Fibroblast of skin of right biceps (primary cell): ENCODE results near the gene GALNT4.

Experiments
- DNase-seq: peaks from one replicate; pipeline ENCODE4 v3.0.0-alpha.2; 2013

Gene GALNT4

GRCh38 chr12:89528434-89528833, 3.8 kb upstream of the GALNT4 start:
- no peak for DNase-seq

GRCh38 chr12:89525824-89526770, 1.5 kb upstream of the GALNT4 start, which contains the start of gene POC1B:
Gene POC1B, minus strand, starts transcription at chr12:89526047. Its CDS starts 152 bp downstream, at chr12:89525895.
- peak; percentile 85 for DNase-seq

DNA sequence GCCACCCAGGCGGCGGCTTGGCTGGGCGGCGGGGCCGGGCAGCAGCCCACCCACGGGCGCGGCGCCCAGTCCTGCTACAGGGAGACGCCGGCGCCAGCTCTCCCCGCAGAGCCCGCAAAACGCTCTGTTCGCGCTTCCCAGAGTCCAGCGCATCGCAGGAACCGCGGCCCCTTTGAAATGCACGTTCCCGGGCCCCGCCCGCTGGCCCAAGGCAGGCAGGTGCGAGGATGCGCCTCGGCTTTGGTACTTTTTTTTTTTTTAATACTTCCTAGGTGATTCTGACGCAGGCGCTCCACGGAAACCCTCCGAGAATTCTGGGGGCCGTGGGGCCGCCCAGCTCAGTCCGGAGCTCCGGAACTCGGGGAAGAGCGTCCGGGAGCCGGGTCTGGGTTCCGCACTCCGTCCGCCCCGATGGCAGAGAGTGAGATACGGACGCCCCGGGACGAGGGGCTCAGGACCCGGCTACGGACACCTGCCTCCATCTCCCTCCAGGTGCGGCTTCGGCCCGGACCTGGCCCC, 768 bp upstream of the GALNT4 start:
- DNase-seq = no peak

DNA sequence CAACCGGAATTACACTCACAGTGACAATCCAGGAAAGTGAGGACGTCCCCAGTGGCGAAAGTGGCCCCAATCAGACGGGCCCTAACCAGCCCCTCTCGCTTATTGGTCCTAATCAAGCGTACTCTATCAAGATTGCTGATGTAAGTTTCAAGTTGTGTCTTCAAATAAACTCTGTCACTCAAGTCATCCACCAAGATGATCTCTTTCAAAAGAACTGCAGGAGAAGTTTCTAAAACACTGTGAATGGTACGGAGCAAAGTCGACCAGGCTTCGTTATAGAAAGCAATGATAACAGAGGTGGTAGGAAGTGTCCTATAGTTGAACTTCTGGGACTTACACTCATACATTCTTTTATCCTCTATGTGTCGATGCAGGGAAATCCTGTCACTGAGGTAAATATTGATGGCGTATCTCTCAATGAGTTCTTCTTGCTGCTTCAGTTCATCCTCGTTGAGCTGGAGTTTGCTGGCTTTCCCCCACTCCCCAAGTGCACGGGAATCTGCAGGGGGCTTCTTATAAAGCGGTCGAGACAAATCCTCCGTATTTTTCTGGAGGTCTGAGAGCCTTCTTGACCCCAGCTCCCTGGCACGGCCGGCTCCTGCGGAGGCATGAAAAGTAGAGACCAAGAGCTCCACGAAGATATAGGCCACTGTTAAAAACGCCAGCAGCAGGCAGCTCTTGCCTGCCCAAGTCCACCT, 604 bp downstream of the GALNT4 start:
- peak; percentile 6 for DNase-seq

DNA sequence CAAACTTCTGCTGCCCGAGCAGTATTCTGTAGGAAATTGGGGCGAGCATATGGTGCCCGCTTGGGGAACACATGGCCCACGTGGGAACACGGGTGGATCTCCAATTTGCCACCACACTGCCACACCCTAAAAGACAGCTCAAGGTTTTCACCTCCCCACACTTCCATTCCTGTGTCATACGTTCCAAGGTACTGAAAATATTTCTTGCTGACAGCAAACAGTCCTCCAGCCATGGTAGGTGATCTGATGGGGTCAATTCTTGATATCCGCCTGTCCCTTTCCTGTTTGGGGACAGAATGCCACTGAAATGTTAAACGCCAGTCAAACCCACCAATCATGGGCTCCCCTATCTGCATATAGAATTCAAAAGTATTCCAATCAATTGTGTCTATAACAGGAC, 1.2 kb downstream of the GALNT4 start:
- DNase-seq = no peak

DNA sequence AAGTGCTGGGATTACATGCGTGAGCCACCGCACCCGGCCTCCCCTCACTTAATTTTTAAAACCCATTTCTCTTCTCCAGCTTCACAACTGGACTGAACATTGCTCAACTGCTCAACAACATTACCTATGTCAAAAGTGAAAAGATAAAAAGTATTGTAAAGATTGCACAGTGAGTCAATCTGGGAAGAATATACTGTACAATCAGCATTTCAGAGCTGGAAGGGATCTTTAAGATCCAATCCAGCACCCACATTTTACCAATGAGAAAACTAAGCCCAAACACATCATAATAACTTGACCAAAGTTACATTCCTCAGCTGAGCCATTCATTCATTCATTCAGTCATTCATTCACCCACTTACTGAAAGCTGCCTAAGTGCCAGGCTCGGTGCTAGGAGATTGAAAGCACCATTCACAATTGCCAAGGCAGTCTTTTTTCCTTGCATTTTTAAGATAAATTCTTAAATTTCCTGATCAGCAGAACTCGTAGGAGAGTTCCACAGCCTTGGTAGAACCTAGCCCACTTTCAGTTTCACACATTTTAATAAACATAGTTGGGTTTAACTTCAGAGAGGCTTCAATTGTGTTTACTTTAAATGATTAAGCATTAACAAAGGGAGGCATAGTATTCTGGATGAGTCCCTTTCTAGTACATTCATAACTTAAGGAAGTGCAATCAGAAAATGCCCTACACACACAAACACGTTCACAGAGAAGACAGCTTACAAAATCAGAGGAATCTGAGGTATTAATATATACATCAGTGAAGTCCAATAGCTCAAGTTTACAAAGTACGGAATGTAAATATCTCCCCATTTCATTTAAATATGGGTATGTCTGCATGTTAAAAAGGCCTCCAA, 3.0 kb downstream of the GALNT4 start:
- no peak for DNase-seq

GRCh38 chr12:89517720-89518119, 6.9 kb downstream of the GALNT4 start:
- no peak for DNase-seq

DNA sequence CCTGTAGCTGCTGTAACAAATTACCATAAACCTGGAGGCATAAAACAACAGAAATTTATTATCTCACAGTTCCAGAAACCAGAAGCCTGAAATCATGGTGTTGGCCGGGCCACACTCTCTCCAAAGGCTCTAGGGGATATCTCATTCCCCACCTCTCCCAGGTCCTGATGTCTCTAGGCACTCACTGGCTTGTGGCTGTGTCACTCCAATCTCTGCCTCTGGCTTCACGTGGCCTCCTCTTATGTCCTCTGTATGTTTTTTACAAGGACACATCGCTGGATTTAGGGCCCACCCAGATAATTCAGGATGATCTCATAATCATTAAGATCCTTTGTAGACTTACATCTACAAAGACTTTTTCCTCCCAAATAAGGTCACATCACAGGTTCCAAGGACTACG, 8.0 kb downstream of the GALNT4 start:
- DNase-seq = no peak

GRCh38 chr12:89514751-89515150, 9.8 kb downstream of the GALNT4 start:
- DNase-seq = no peak

DNA sequence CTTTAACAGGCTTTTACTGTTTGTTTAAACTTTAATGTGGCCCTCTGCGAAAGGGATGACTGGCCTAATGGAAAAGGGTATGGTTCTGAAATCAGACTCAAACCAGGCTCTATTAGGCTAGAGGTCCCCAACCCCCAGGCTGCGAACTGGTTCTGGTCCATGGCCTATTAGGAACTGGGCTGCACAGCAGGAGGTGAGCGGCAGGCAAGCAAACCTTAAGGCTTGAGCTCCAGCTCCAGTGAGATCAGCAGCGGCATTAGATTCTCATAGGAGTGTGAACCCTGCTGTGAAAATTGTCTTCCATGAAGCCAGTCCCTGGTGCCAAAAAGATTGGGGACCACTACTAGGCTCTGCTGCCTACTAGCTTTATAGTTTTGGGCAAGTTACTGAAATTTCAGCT, 11.1 kb downstream of the GALNT4 start:
- DNase-seq = no peak

DNA sequence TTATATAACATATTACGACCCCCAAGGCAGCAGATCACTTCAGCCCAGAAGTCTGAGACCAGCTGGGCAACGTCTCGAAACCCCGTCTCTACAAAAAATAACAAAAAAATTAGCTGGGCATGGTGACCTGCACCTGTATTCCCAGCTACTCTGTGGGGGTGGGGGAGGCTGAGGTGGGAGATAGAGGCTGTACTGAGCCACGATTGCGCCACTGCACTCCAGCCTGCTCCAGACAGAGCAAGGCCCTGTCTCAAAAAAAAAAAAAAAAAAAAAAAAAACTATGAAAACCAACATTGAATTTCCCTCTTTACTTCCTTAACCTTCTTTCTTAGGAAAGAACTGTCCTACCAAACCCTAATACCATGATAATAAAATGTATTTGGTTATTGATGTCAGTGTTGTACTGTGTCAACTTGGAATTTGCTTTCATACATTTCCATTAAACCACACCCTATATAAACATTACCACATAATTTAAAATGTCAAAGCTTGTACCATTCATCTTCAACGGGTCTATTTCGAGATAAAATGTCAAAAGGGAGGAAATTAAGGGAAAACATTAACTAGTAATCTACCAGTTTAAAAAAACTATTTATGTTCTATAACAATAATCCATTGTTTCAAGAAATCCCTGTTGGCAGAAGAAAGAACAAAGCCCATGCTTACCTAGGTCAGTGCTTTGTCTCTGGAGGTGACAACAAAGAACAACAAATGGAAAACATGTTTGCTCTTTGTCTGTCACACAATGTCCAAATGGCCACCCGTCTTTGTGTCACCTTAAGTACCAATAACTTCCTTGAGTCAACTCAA, 17.4 kb downstream of the GALNT4 start:
- DNase-seq = no peak

- no peak for DNase-seq
Measured at GRCh38 chr12:89506050-89506449, 18.5 kb downstream of the GALNT4 start.

- peak; percentile 34 for DNase-seq
Measured at GRCh38 chr12:89504560-89505346, 19.8 kb downstream of the GALNT4 start.

DNA sequence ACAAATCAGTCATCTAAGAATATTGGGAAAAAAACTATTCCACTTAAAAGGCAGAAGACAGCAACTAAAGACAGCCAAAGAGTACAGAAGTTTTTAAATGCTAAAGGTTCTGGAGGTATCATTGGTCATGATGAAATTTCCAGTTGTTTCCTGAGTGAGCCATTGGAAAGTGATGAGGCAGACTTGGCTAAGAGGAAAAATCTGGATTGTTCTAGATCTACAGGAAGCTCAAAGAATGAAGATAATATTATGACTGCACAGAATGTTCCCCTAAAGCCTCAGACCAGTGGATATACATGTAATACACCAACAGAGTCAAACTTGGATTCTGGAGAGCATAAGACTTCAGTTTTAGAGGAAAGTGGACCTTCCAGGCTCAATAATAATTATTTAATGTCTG, 22.8 kb downstream of the GALNT4 start:
- DNase-seq = no peak

DNA sequence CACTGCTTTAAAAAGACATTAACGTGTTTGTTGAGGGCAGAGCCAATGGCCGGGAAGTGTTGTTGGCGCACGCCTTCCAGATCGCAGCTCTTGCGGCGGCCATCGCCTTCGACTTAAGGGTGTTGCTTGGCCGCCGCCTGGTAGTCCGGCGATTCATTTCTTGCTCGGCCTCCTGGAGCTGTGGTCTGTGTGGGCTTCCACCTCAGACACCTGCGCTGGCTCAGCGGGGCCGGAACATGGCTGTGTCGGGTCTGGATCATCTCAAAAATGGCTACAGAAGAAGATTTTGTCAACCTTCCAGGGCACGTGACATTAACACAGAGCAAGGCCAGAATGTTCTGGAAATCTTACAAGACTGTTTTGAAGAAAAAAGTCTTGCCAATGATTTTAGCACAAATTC, 24.7 kb downstream of the GALNT4 start:
- DNase-seq = no peak

- DNase-seq = no peak
Measured at GRCh38 chr12:89497467-89497866, 27.1 kb downstream of the GALNT4 start.

- DNase-seq = no peak
Measured at GRCh38 chr12:89497005-89497404, 27.6 kb downstream of the GALNT4 start.

DNA sequence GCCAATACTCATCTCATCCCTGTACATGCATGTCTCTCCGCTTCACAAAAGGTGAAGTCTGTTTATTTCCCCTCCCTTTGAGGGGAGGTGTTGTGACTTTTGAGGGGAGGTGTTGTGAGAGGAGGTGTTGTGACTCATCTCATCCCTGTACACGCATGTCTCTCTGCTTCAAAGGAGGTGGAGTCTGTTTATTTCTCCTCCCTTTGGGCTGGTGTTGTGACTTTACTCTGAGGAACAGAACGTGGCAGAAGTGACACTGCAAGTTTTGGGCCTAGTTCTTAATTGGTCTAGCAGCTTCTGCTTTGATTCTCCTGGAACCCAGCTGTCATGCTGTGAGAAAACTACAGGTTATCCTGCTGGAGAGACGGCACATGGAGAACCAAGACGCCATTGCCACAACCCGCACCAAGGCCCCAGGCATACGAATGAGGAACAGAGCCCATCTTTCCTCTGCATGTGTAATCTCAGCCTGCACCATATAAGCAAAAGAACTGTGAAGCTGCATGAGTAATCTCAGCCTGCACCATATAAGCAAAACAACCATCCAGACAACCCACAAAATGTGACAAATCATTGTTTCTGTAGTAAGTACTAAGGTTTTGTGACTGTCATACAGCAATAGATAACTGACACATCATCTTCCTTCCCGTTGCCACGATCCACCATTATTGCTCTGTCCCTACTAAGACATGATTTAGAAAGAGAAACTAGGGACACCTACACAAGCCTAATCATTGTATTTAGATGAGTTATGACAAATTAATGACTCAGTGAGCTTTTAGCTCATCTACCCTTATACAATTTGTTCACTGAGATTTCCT, 30.0 kb downstream of the GALNT4 start:
- peak; percentile 59 for DNase-seq

- DNase-seq = no peak
Measured at GRCh38 chr12:89493670-89494302, 30.8 kb downstream of the GALNT4 start.

GRCh38 chr12:89492883-89493282, 31.7 kb downstream of the GALNT4 start:
- DNase-seq = no peak
